H1 (cell line): ENCODE data around the gene PRKD3. TPM values are rescaled to one million over a fixed set of nuclear protein-coding genes. Genes with fewer than 3 reads are reported as not detected.

Experiments used
- CTCF ChIA-PET: fragments of 300-600 bp; sonication (Branson Sonifier 250); formaldehyde crosslinking; loops from one replicate; lab custom pipeline; 2021; ENCODE audit not compliant: partially characterized antibody; lab: Charles Lee
- POLR2A ChIA-PET: fragments of 300-600 bp; sonication (Branson Sonifier 250); formaldehyde crosslinking; loops from one replicate; lab custom pipeline; 2021; ENCODE audit warnings: inconsistent platforms; ENCODE audit not compliant: partially characterized antibody; lab: Charles Lee
- DNase-seq, 2 experiments: peaks; one replicate each; pipeline versions ENCODE4 v3.0.0 to v3.0.0-alpha.2; 2010 to 2022; ENCODE audit warnings: low spot score in 2 of 2, low read depth in 1 of 2, mixed read lengths in 1 of 2
- FAIRE-seq: peaks from 2 replicates; lab custom pipeline; 2011; peaks lifted over from hg19 to GRCh38; lab: Jason Lieb, UNC
- H2AFZ ChIP-seq: 2 replicates; pipeline ENCODE4 v1.8.1; 2012; ENCODE audit warnings: low read length, inconsistent platforms
- H2AK5ac ChIP-seq: 2 replicates; pipeline ENCODE4 v1.6.1; 2013; ENCODE audit warnings: low read depth, low read length
- H2BK120ac ChIP-seq: replicated peaks from 2 replicates; pipeline ENCODE3; 2013; ENCODE audit warnings: low read depth, low read length, inconsistent platforms
- H2BK12ac ChIP-seq: 2 replicates; pipeline ENCODE4 v1.6.1; 2013; ENCODE audit warnings: low read depth, low read length
- H2BK15ac ChIP-seq: 2 replicates; pipeline ENCODE4 v1.6.1; 2013; ENCODE audit warnings: low read length
- H2BK20ac ChIP-seq: 2 replicates; pipeline ENCODE4 v1.6.1; 2013; ENCODE audit warnings: low read length
- H2BK5ac ChIP-seq: 2 replicates; pipeline ENCODE4 v1.6.1; 2013; ENCODE audit warnings: low read depth, low read length
- H3K14ac ChIP-seq: 2 replicates; pipeline ENCODE4 v1.6.1; 2013; ENCODE audit warnings: inconsistent platforms; ENCODE audit not compliant: insufficient read length
- H3K18ac ChIP-seq: 2 replicates; pipeline ENCODE4 v1.6.1; 2013; ENCODE audit warnings: low read length; ENCODE audit errors: extremely low read depth
- H3K23ac ChIP-seq: 2 replicates; pipeline ENCODE4 v1.6.1; 2013; ENCODE audit warnings: inconsistent platforms; ENCODE audit not compliant: insufficient read length
- H3K23me2 ChIP-seq: 2 replicates; pipeline ENCODE4 v1.6.1; 2013; ENCODE audit warnings: low read depth, low read length
- H3K27ac ChIP-seq: 2 replicates; pipeline ENCODE4 v1.6.1; 2011; ENCODE audit warnings: low read depth, low read length, inconsistent platforms
- H3K27me3 ChIP-seq, 4 experiments: replicated peaks in 1 of 4; 1 replicate in 1 of 4; 2 replicates in 3 of 4; pipeline versions ENCODE4 v1.6.1 to v1.8.1; 2011 to 2013; ENCODE audit warnings: low read length in 3 of 4, mild to moderate bottlenecking in 3 of 4, inconsistent platforms in 2 of 4, mixed read lengths in 2 of 4, moderate library complexity in 1 of 4; ENCODE audit not compliant: control insufficient read depth in 3 of 4, insufficient read depth in 3 of 4; ENCODE audit errors: extremely low read depth in 1 of 4
- H3K36me3 ChIP-seq, 4 experiments: 2 replicates each; pipeline versions ENCODE4 v1.6.1 to v1.8.1; 2011 to 2013; ENCODE audit warnings: mild to moderate bottlenecking in 4 of 4, low read length in 3 of 4, moderate library complexity in 2 of 4, control low read depth in 1 of 4, inconsistent platforms in 1 of 4; ENCODE audit not compliant: insufficient read depth in 4 of 4, control insufficient read depth in 2 of 4
- H3K4ac ChIP-seq: replicated peaks from 2 replicates; pipeline ENCODE3; 2013; ENCODE audit warnings: low read length, low read depth, mixed read lengths, inconsistent platforms; ENCODE audit not compliant: insufficient read length
- H3K4me1 ChIP-seq, 4 experiments: replicated peaks in 1 of 4; 1 replicate in 1 of 4; 2 replicates in 3 of 4; pipeline versions ENCODE4 v1.6.1 to v1.8.1; 2011 to 2013; ENCODE audit warnings: low read length in 3 of 4, inconsistent platforms in 2 of 4, mixed read lengths in 1 of 4; ENCODE audit not compliant: insufficient read depth in 4 of 4, control insufficient read depth in 3 of 4
- H3K4me2 ChIP-seq, 2 experiments: 2 replicates each; pipeline versions ENCODE4 v1.6.1 to v1.8.1; 2011 to 2013; ENCODE audit warnings: low read depth in 2 of 2, low read length in 2 of 2, control low read depth in 1 of 2, inconsistent platforms in 1 of 2, mild to moderate bottlenecking in 1 of 2; ENCODE audit not compliant: insufficient read depth in 1 of 2
- H3K4me3 ChIP-seq, 4 experiments: fragments of 200-600, 300-600 bp in 1 of 4; sonication (generic), shearing (Covaris generic), sonication (Bioruptor Twin) in 1 of 4; 2 replicates each; pipeline versions ENCODE4 v1.5.1 to v1.8.1; 2011 to 2016; ENCODE audit warnings: low read length in 4 of 4, low read depth in 3 of 4, control low read depth in 2 of 4, inconsistent platforms in 2 of 4, mild to moderate bottlenecking in 2 of 4, mixed read lengths in 1 of 4, moderate library complexity in 1 of 4; ENCODE audit not compliant: insufficient read depth in 2 of 4; ENCODE audit errors: extremely low read depth in 1 of 4
- H3K56ac ChIP-seq: replicated peaks from 2 replicates; pipeline ENCODE3; 2013; ENCODE audit warnings: low read depth, mild to moderate bottlenecking, mixed read lengths, low read length, inconsistent platforms; ENCODE audit not compliant: insufficient read length
- H3K79me1 ChIP-seq: 2 replicates; pipeline ENCODE4 v1.6.1; 2013; ENCODE audit warnings: low read depth, low read length, control low read depth
- H3K79me2 ChIP-seq, 2 experiments: 2 replicates each; pipeline versions ENCODE4 v1.6.1 to v1.8.1; 2012 to 2013; ENCODE audit warnings: low read length in 2 of 2, mild to moderate bottlenecking in 2 of 2, inconsistent platforms in 1 of 2; ENCODE audit not compliant: insufficient read depth in 2 of 2, control insufficient read depth in 1 of 2
- H3K9ac ChIP-seq, 4 experiments: replicated peaks in 1 of 4; 1 replicate in 1 of 4; 2 replicates in 3 of 4; pipeline versions ENCODE4 v1.6.1 to v1.8.1; 2011 to 2013; ENCODE audit warnings: low read depth in 3 of 4, low read length in 3 of 4, control low read depth in 2 of 4, mild to moderate bottlenecking in 2 of 4, moderate library complexity in 2 of 4, inconsistent platforms in 1 of 4; ENCODE audit errors: extremely low read depth in 1 of 4
- H3K9me3 ChIP-seq, 2 experiments: 2 replicates each; pipeline versions ENCODE4 v1.6.1 to v1.8.1; 2012 to 2013; ENCODE audit warnings: mild to moderate bottlenecking in 2 of 2, moderate library complexity in 2 of 2, control low read depth in 1 of 2, inconsistent platforms in 1 of 2, low read depth in 1 of 2, low read length in 1 of 2, mixed read lengths in 1 of 2; ENCODE audit not compliant: insufficient read depth in 2 of 2
- H4K20me1 ChIP-seq, 2 experiments: replicated peaks in 1 of 2; 2 replicates each; pipeline versions ENCODE3 to v1.8.1; 2011 to 2013; ENCODE audit warnings: inconsistent platforms in 2 of 2, low read length in 2 of 2, mild to moderate bottlenecking in 1 of 2; ENCODE audit not compliant: insufficient read depth in 2 of 2, control insufficient read depth in 1 of 2
- H4K5ac ChIP-seq: 2 replicates; pipeline ENCODE4 v1.6.1; 2013; ENCODE audit warnings: low read length, low read depth, mixed read lengths, inconsistent platforms; ENCODE audit not compliant: insufficient read length
- H4K8ac ChIP-seq: 2 replicates; pipeline ENCODE4 v1.8.0; 2013; ENCODE audit warnings: mild to moderate bottlenecking, moderate library complexity, low read length, inconsistent platforms; ENCODE audit not compliant: insufficient read depth; ENCODE audit errors: extremely low read depth
- H4K91ac ChIP-seq: replicated peaks from 2 replicates; pipeline ENCODE3; 2013; ENCODE audit warnings: low read length, mixed read lengths, inconsistent platforms; ENCODE audit not compliant: insufficient read length
- BRCA1 ChIP-seq: IDR thresholded peaks from 2 replicates; pipeline ENCODE4 v1.6.1; 2012; ENCODE audit warnings: low read depth, low read length, improper control_type of control experiment
- GABPA ChIP-seq: IDR thresholded peaks from 2 replicates; pipeline ENCODE4 v1.6.1; 2011; ENCODE audit warnings: mild to moderate bottlenecking, low read length, moderate library complexity, borderline replicate concordance; ENCODE audit not compliant: insufficient read depth
- HDAC6 ChIP-seq: IDR thresholded peaks from one replicate; pipeline ENCODE4 v1.7.1; 2012; ENCODE audit warnings: low read depth, mild to moderate bottlenecking, inconsistent platforms, low read length, moderate library complexity
- NRF1 ChIP-seq: IDR thresholded peaks from 2 replicates; pipeline ENCODE4 v1.6.1; 2011; ENCODE audit warnings: mild to moderate bottlenecking, low read depth, low read length, improper control_type of control experiment
- RAD21 ChIP-seq, 2 experiments: IDR thresholded peaks in 1 of 2; conservative IDR thresholded peaks in 1 of 2; 2 replicates each; pipeline ENCODE4 v1.6.1; 2011; ENCODE audit warnings: low read depth in 2 of 2, low read length in 2 of 2, improper control_type of control experiment in 1 of 2, inconsistent platforms in 1 of 2, mild to moderate bottlenecking in 1 of 2, moderate library complexity in 1 of 2
- SIX5 ChIP-seq: IDR thresholded peaks from 2 replicates; pipeline ENCODE4 v1.6.1; 2011; ENCODE audit warnings: mild to moderate bottlenecking, low read depth, low read length
- WGBS, 2 experiments: shearing (Covaris generic) in 1 of 2; methylation state at CpG; one replicate each; pipeline versions ENCODE4 v1.1.6 to v1.1.7; 2013 to 2015; ENCODE audit warnings: low lambda C conversion rate in 2 of 2, mixed read lengths in 2 of 2, inconsistent platforms in 1 of 2, low coverage in 1 of 2, missing lambda C conversion rate in 1 of 2; ENCODE audit not compliant: insufficient replicate concordance in 2 of 2, insufficient coverage in 1 of 2, insufficient read length in 1 of 2; ENCODE audit errors: extremely low coverage in 1 of 2, missing lambda C conversion rate in 1 of 2; 5-methylcytosine and 5-hydroxymethylcytosine counted together
- polyA plus RNA-seq, 7 experiments: library from polyadenylated mRNA; depleted of rRNA in 3 of 7; stranded (reverse) in 5 of 7; unstranded in 2 of 7; fragments of >200 nt in 5 of 7; fragments of 200-250 nt in 2 of 7; gene quantifications; 1 replicate in 5 of 7; 2 replicates in 1 of 7; 4 replicates in 1 of 7; pipeline versions ENCODE4 v1.2.1 to v1.2.3, GENCODE V29; 2011 to 2013; ENCODE audit warnings: missing spikeins in 2 of 7, mixed read lengths in 2 of 7
- total RNA-seq: library from RNA; stranded (reverse); fragmentation: NEBNext Ultra II Directional; extraction: Animal tissue kit (Norgen Biotek cat#: 25700); gene quantifications from 2 replicates; pipeline ENCODE4 v1.2.1, GENCODE V29; 2021

The PRKD3 gene
- total and polyA plus RNA-seq, 2 of the 8 experiments (the other 6 are each of a cell fraction or from before 2014, with no cell fraction given): 12.0 to 63.3 TPM

- H3K18ac ChIP-seq: no peak overlapping the region
- H3K4me2 ChIP-seq: no peak overlapping the region
- no peak overlapping the region for H3K27ac ChIP-seq
- no peak overlapping the region for H4K5ac ChIP-seq
- CTCF ChIA-PET: no interaction called here
- no peak overlapping the region for H4K91ac ChIP-seq
- peaks cover 0 to 7% (median 2%) of the 10 kb centered on the region in 4 experiments; a peak in 4 of 7 replicates for H3K4me1 ChIP-seq
- H3K79me2 ChIP-seq: no peaks in the 10 kb centered on the region
- no peak overlapping the region for H2BK20ac ChIP-seq
- 91% methylated on average over 2 of the region's 2 CpGs; no CpG with 5 or more reads in 1 of the 2 experiments for WGBS, 2 experiments
- no peaks in the 10 kb centered on the region for H3K27me3 ChIP-seq
- no peak overlapping the region for H2BK15ac ChIP-seq
- H3K56ac ChIP-seq: no peak overlapping the region
- H3K14ac ChIP-seq: no peak overlapping the region
- no peaks in the 10 kb centered on the region for H4K20me1 ChIP-seq
- H4K8ac ChIP-seq: no peak overlapping the region
- no peak for FAIRE-seq
- H3K4ac ChIP-seq: no peak overlapping the region
- H3K36me3 ChIP-seq: peaks cover 2 to 70% (median 22%) of the 10 kb centered on the region in 4 experiments; a peak in 6 of 8 replicates
- no peaks in the 10 kb centered on the region for H3K9me3 ChIP-seq
- no peak overlapping the region for H3K9ac ChIP-seq
- no peak overlapping the region for H3K4me3 ChIP-seq
- no peak overlapping the region for H2AFZ ChIP-seq
- no peak for DNase-seq
- H2BK5ac ChIP-seq: no peak overlapping the region
- POLR2A ChIA-PET: no interaction called here
- TF ChIP-seq SIX5 (no peak), RAD21 (IDR thresholded peaks at IDR 0.05 in 1 of 2, conservative IDR thresholded peaks at IDR 0.05 in 1 of 2; ENCODE audit: low read depth in 2 of 2, low read length in 2 of 2) (no peak), GABPA (no peak), BRCA1 (no peak), HDAC6 (no peak), NRF1 (no peak)
- H2BK12ac ChIP-seq: no peak overlapping the region
- no peaks in the 10 kb centered on the region for H3K79me1 ChIP-seq
- H2AK5ac ChIP-seq: no peak overlapping the region
- no peak overlapping the region for H2BK120ac ChIP-seq
- H3K23ac ChIP-seq: no peak overlapping the region
- no peaks in the 10 kb centered on the region for H3K23me2 ChIP-seq
Measured at GRCh38 chr2:37276291-37276690, 48.3 kb downstream of the PRKD3 start.
